Measurements from ENCODE around the gene TNKS1BP1.

GRCh38 chr11:57312511-57313021 lies 12.2 kb downstream of the TNKS1BP1 start:
- TF ChIP-seq CTCF (IDR thresholded peaks at IDR 0.05; ENCODE audit: low read length): no peak
- no peak for TF ChIP-seq EZH2 (IDR thresholded peaks at IDR 0.05; ENCODE audit: borderline replicate concordance, low read length)

Measured in OCI-LY1 (cell line).